ENCODE measurements around the gene TINAG.

TINAG gene

GRCh38 chr6:54308289-54308985 lies at the start of gene TINAG:
Gene TINAG (plus strand): TSS chr6:54308441. CDS start chr6:54308551, 110 bp downstream.
- H3K4me1 ChIP-seq (ENCODE audit: control insufficient read depth in 1 of 2, insufficient read depth in 2 of 2, low read length in 2 of 2) = no peaks in the 10 kb centered on the region
- H3K27me3 ChIP-seq (ENCODE audit: low read depth, low read length) = no peaks in the 10 kb centered on the region
- H3K4me3 ChIP-seq (ENCODE audit: low read depth in 1 of 2, low read length in 2 of 2) = peak within 1 kb of the TSS in 1 of 2 donors; percentile 38
- H3K36me3 ChIP-seq (ENCODE audit: control insufficient read depth in 1 of 2, insufficient read depth in 2 of 2, low read length in 2 of 2) = no peaks in the 10 kb centered on the region
- no peaks in the 10 kb centered on the region for H3K9me3 ChIP-seq (ENCODE audit: control insufficient read depth in 1 of 2, low read length in 2 of 2)
- H3K27ac ChIP-seq (ENCODE audit: low read length) = no peak within 1 kb of the TSS

GRCh38 chr6:54260025-54260424 lies 48.2 kb upstream of the TINAG start:
- H3K4me3 ChIP-seq (ENCODE audit: low read depth in 1 of 2, low read length in 2 of 2) = no peak overlapping the region
- H3K27me3 ChIP-seq (ENCODE audit: low read depth, low read length) = no peaks in the 10 kb centered on the region

GRCh38 chr6:54262499-54262898 lies 45.7 kb upstream of the TINAG start:
- Histone ChIP-seq H3K27me3 (ENCODE audit: low read depth, low read length) (no peaks in the 10 kb centered on the region), H3K36me3 (ENCODE audit: control insufficient read depth in 1 of 2, insufficient read depth in 2 of 2, low read length in 2 of 2) (no peaks in the 10 kb centered on the region), H3K9me3 (ENCODE audit: control insufficient read depth in 1 of 2, low read length in 2 of 2) (no peaks in the 10 kb centered on the region), H3K4me1 (ENCODE audit: control insufficient read depth in 1 of 2, insufficient read depth in 2 of 2, low read length in 2 of 2) (no peaks in the 10 kb centered on the region), H3K27ac (ENCODE audit: low read length) (no peak overlapping the region), H3K4me3 (ENCODE audit: low read depth in 1 of 2, low read length in 2 of 2) (no peak overlapping the region)

More at GRCh38 chr6:54260025-54260424, 48.2 kb upstream of the TINAG start:
- no peaks in the 10 kb centered on the region for H3K9me3 ChIP-seq (ENCODE audit: control insufficient read depth in 1 of 2, low read length in 2 of 2)
- H3K36me3 ChIP-seq (ENCODE audit: control insufficient read depth in 1 of 2, insufficient read depth in 2 of 2, low read length in 2 of 2) = no peaks in the 10 kb centered on the region
- H3K27ac ChIP-seq (ENCODE audit: low read length) = no peak overlapping the region
- peaks cover 0 to 6% of the 10 kb centered on the region in 2 donors for H3K4me1 ChIP-seq (ENCODE audit: control insufficient read depth in 1 of 2, insufficient read depth in 2 of 2, low read length in 2 of 2)

DNA sequence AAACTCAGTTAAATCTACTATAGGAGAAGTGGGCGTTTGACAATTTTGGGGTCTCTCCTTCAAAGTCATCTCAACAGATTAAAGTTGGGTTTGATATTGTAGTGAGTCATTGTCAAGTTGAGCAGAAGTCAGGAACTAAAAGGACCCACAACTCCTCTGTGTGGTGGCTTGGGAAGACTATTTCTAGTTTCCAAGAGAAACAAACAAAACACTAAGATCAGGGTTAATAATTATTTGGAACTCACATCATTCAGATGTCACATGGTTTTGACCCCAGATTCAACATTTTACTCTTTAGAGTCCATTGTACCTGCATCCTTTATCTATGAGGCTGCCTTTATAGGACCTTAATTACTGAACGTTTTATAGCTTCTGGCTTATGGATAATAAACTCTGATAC lies 45.3 kb upstream of the TINAG start:
- H3K36me3 ChIP-seq (ENCODE audit: control insufficient read depth in 1 of 2, insufficient read depth in 2 of 2, low read length in 2 of 2) = no peaks in the 10 kb centered on the region
- H3K27me3 ChIP-seq (ENCODE audit: low read depth, low read length) = no peaks in the 10 kb centered on the region
- H3K9me3 ChIP-seq (ENCODE audit: control insufficient read depth in 1 of 2, low read length in 2 of 2) = no peaks in the 10 kb centered on the region
- no peak overlapping the region for H3K27ac ChIP-seq (ENCODE audit: low read length)
- H3K4me1 ChIP-seq (ENCODE audit: control insufficient read depth in 1 of 2, insufficient read depth in 2 of 2, low read length in 2 of 2) = no peaks in the 10 kb centered on the region
- no peak overlapping the region for H3K4me3 ChIP-seq (ENCODE audit: low read depth in 1 of 2, low read length in 2 of 2)

- Histone ChIP-seq H3K27me3 (ENCODE audit: low read depth, low read length) (no peaks in the 10 kb centered on the region), H3K36me3 (ENCODE audit: control insufficient read depth in 1 of 2, insufficient read depth in 2 of 2, low read length in 2 of 2) (no peaks in the 10 kb centered on the region), H3K9me3 (ENCODE audit: control insufficient read depth in 1 of 2, low read length in 2 of 2) (no peaks in the 10 kb centered on the region), H3K4me1 (ENCODE audit: control insufficient read depth in 1 of 2, insufficient read depth in 2 of 2, low read length in 2 of 2) (no peaks in the 10 kb centered on the region), H3K27ac (ENCODE audit: low read length) (no peak overlapping the region), H3K4me3 (ENCODE audit: low read depth in 1 of 2, low read length in 2 of 2) (no peak overlapping the region)
Observed at GRCh38 chr6:54264581-54265272, 43.5 kb upstream of the TINAG start.

- Histone ChIP-seq H3K4me3 (ENCODE audit: low read depth in 1 of 2, low read length in 2 of 2) (no peak overlapping the region), H3K4me1 (ENCODE audit: control insufficient read depth in 1 of 2, insufficient read depth in 2 of 2, low read length in 2 of 2) (no peaks in the 10 kb centered on the region), H3K27ac (ENCODE audit: low read length) (no peak overlapping the region), H3K27me3 (ENCODE audit: low read depth, low read length) (no peaks in the 10 kb centered on the region), H3K9me3 (ENCODE audit: control insufficient read depth in 1 of 2, low read length in 2 of 2) (no peaks in the 10 kb centered on the region), H3K36me3 (ENCODE audit: control insufficient read depth in 1 of 2, insufficient read depth in 2 of 2, low read length in 2 of 2) (no peaks in the 10 kb centered on the region)
Observed at GRCh38 chr6:54266400-54266923, 41.8 kb upstream of the TINAG start.

DNA sequence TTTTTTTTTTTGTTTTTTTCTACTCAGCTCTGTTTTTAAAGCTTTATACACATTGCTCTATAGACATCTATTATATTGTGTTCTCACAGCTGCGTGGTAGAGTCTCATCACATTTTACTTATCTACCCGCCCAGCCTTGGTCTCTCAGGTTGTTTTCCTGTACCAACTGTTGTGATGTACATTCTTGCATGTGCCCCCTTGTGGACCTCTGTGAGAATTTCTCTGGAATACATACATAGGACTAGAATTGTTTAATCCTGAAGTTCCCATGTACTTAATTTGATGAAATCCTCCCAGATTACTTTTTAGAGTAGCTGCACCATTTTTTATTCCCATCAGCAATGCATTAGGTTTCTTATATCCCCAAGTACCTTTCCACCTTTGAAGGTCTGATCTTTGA lies 40.4 kb upstream of the TINAG start:
- Histone ChIP-seq H3K4me3 (ENCODE audit: low read depth in 1 of 2, low read length in 2 of 2) (no peak overlapping the region), H3K4me1 (ENCODE audit: control insufficient read depth in 1 of 2, insufficient read depth in 2 of 2, low read length in 2 of 2) (no peaks in the 10 kb centered on the region), H3K9me3 (ENCODE audit: control insufficient read depth in 1 of 2, low read length in 2 of 2) (no peaks in the 10 kb centered on the region), H3K36me3 (ENCODE audit: control insufficient read depth in 1 of 2, insufficient read depth in 2 of 2, low read length in 2 of 2) (no peaks in the 10 kb centered on the region), H3K27ac (ENCODE audit: low read length) (no peak overlapping the region), H3K27me3 (ENCODE audit: low read depth, low read length) (no peaks in the 10 kb centered on the region)

- Histone ChIP-seq H3K9me3 (ENCODE audit: control insufficient read depth in 1 of 2, low read length in 2 of 2) (no peaks in the 10 kb centered on the region), H3K27ac (ENCODE audit: low read length) (no peak overlapping the region), H3K4me1 (ENCODE audit: control insufficient read depth in 1 of 2, insufficient read depth in 2 of 2, low read length in 2 of 2) (no peaks in the 10 kb centered on the region), H3K4me3 (ENCODE audit: low read depth in 1 of 2, low read length in 2 of 2) (no peak overlapping the region), H3K27me3 (ENCODE audit: low read depth, low read length) (no peaks in the 10 kb centered on the region), H3K36me3 (ENCODE audit: control insufficient read depth in 1 of 2, insufficient read depth in 2 of 2, low read length in 2 of 2) (no peaks in the 10 kb centered on the region)
Observed at GRCh38 chr6:54273214-54273820, 34.9 kb upstream of the TINAG start.

DNA sequence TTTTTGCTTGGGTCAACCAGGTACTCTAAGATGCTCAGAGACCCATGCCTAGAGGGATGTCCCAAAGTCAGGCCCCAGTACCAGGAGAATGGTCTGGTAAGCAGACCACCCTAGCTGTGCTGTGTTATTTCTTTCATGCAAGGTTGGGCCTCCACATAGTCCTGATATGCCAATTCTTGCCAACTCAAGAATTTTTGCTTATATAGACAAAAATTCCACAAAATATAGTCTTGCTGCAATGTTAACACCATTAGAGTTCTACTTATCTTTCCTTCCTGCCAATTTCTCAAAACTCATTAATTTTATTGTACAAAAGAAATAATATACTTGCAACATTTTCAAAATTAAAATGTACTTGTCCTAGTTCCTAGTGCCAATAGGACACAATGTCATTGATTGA lies 33.9 kb upstream of the TINAG start:
- Histone ChIP-seq H3K9me3 (ENCODE audit: control insufficient read depth in 1 of 2, low read length in 2 of 2) (no peaks in the 10 kb centered on the region), H3K4me3 (ENCODE audit: low read depth in 1 of 2, low read length in 2 of 2) (no peak overlapping the region), H3K27ac (ENCODE audit: low read length) (no peak overlapping the region), H3K4me1 (ENCODE audit: control insufficient read depth in 1 of 2, insufficient read depth in 2 of 2, low read length in 2 of 2) (no peaks in the 10 kb centered on the region), H3K27me3 (ENCODE audit: low read depth, low read length) (no peaks in the 10 kb centered on the region), H3K36me3 (ENCODE audit: control insufficient read depth in 1 of 2, insufficient read depth in 2 of 2, low read length in 2 of 2) (no peaks in the 10 kb centered on the region)

DNA sequence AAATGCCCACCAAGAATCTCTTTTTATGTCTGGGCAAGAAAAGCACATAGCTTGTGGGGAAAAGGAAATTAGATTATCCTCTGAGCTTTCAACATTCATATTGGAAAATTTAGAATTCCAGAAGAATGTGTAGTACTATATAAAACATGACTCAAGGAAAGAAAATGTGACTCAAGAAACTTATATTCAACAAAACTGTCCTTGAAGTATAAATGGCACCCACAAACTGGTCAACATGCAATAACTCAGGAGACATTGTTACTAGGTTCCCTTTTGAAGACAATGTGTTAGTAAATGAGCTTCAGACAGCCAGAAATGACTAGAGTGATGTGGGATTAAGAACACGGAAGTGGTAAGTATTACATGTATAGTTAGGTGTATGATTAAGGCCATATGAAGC lies 26.1 kb upstream of the TINAG start:
- no peak overlapping the region for H3K4me3 ChIP-seq (ENCODE audit: low read depth in 1 of 2, low read length in 2 of 2)
- H3K27me3 ChIP-seq (ENCODE audit: low read depth, low read length) = no peaks in the 10 kb centered on the region
- H3K27ac ChIP-seq (ENCODE audit: low read length) = no peak overlapping the region
- no peaks in the 10 kb centered on the region for H3K4me1 ChIP-seq (ENCODE audit: control insufficient read depth in 1 of 2, insufficient read depth in 2 of 2, low read length in 2 of 2)
- H3K36me3 ChIP-seq (ENCODE audit: control insufficient read depth in 1 of 2, insufficient read depth in 2 of 2, low read length in 2 of 2) = no peaks in the 10 kb centered on the region
- H3K9me3 ChIP-seq (ENCODE audit: control insufficient read depth in 1 of 2, low read length in 2 of 2) = no peaks in the 10 kb centered on the region

DNA sequence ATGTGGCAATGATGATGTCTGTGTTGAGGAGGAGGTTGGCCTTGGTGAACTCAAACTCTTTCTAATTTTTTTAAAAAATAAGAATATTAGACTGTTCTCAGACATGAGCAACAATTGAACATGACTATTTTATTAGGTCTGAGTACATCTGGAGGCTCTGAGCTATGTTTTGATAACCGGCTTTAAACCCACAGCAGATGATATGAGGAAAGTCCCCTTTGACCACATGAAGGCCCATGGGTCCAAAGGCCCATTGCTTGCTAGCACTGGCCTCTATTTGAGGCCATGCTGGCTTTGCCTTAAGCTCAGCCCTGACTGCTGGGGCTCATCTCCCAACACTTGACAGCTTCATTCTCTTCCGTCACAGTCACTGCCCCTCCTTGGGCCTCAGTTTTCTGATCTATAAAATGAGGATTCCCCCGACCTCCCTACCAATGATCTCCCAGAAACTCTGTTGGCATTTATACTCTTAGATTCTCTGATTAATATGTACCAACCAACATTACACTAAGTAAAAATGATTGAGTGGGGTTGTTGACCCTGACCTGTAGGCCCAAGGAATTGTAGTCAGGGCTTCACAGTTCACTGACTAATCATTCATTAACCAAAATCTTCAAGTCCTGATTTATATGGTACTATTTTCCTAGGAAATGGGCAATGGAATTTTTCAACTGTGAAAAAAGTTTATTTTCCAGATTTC lies 23.9 kb upstream of the TINAG start:
- Histone ChIP-seq H3K27me3 (ENCODE audit: low read depth, low read length) (no peaks in the 10 kb centered on the region), H3K4me3 (ENCODE audit: low read depth in 1 of 2, low read length in 2 of 2) (no peak overlapping the region), H3K9me3 (ENCODE audit: control insufficient read depth in 1 of 2, low read length in 2 of 2) (no peaks in the 10 kb centered on the region), H3K27ac (ENCODE audit: low read length) (no peak overlapping the region), H3K4me1 (ENCODE audit: control insufficient read depth in 1 of 2, insufficient read depth in 2 of 2, low read length in 2 of 2) (no peaks in the 10 kb centered on the region), H3K36me3 (ENCODE audit: control insufficient read depth in 1 of 2, insufficient read depth in 2 of 2, low read length in 2 of 2) (no peaks in the 10 kb centered on the region)

Data from muscle layer of duodenum (tissue), 2 donors.